ENCODE results near the gene C11orf65.

The C11orf65 gene

DNA sequence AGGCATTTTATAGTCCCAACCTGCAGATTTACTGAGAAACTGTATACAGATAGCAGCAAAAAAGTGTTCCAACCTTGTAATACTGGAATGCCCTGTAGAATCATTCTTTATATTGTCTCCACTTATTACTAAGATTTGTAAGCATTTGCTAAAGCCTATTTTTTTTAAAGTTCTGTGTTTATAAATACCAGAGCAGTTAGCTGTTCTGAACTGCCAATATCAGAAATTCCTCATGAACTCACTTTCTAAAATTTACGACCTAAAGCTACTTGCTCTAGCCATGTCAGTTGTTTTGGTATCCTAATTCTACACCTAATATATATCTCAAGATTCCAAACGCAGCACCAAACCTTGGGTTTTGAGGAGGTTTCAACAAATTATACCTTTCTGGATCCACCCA is 103.2 kb downstream of the C11orf65 start:
- DNase-seq = no peak

DNA sequence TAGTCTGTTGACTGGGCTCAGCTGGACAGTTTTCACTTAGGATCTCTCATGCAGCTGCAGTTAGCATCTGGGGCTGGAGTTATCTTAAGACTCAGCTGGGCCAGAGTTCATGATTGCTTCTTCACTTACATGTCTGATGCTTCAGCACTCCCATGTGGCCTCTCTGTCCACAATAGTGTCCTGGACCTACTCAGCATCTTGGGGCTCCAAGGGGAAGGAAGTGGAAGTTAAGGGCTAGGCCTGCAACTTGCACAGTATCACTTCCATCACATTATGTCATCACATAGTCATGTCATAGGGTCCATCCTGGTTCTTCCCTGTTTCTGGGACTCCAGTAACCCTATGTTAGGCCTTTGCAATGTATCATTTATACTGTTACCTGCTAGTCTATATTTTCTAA is 115.9 kb downstream of the C11orf65 start:
- DNase-seq = no peak

DNA sequence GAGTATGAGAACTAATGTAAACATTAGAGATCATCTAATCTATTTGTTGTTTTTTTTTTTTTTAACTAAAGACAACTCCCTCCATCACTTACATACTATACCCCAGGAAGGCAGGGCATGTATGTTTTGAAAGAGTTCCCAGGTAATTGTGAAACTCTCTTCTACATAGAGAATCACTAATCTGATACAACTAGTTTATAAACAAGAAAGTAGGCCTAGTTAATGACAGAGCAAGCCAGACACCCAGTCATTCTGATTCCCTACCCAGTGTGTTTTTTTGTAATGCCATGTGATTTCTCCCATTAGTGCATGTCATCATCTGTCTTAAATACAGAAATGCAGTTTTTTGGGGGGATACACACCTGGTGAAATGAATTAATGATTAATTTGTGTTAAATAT is 120.9 kb downstream of the C11orf65 start:
- no peak for DNase-seq

DNA sequence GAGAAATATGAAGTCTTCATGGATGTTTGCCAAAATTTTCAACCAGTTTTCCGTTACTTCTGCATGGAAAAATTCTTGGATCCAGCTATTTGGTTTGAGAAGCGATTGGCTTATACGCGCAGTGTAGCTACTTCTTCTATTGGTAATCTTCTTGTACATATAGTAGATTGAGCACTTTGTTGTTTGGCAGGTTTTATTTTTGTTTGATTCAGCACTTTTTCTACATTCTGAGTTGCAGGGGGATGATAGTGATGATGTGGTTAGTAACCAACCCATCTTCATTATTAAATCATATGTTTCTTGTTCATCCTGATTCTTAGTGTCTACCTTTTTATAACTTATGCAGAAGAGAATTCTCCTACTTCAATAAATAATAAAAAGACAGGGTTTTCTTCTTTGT is 121.6 kb downstream of the C11orf65 start:
- no peak for DNase-seq

DNA sequence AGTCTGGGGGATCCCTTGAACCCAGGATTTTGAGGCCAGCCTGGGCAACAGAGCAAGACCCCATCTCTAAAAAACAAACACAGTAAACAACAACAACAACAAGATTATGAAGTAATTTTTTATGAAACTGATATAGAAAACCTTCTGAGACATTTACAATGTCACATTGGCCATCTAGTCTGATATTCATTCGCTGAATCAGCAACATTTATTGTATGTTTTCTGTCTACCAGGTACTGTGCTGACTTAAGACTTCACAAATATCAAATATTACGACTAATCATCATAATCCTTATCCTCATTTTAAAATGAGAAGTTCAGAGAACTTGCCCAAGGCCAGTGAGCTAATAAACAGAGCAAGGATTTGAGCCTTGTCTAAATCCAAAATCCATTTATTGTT is 123.6 kb downstream of the C11orf65 start:
- no peak for DNase-seq

DNA sequence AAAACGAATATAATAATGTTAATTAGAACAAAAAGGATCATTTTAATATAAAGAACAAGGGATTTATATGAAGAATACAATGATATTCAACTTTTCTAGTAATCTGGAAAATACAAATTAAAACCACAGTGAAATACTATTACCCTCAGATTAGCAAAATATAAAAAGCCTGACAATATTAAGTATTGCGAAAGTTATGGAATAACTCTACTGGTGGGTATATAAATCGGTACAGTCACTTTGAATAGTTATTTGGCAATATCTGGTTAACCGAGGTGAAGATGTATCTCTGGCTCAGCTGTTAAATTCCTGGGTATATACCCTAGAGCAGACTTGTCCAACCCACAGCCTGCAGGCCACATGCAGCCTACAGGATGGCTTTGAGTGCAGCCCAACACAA is 125.7 kb downstream of the C11orf65 start:
- no peak for DNase-seq

DNA sequence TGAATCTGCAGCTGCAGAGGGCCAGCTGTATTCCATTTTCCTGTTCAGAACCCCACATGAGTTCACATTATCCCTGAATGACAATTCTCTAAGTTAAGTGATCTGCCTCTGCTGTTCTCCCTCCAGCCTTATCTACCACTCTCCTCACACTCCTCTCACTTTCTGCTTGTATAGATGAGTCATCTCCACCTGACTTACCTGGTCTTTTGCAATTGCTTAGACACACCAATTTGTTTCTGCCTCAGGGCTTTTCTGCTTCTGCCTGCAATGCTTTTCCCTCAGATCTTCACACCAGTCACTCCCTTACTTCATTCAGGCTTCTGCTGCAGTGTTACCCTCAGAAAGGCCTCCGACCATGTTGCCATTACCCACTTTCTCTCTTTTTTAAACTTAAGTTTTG is 126.4 kb downstream of the C11orf65 start:
- DNase-seq = no peak

DNA sequence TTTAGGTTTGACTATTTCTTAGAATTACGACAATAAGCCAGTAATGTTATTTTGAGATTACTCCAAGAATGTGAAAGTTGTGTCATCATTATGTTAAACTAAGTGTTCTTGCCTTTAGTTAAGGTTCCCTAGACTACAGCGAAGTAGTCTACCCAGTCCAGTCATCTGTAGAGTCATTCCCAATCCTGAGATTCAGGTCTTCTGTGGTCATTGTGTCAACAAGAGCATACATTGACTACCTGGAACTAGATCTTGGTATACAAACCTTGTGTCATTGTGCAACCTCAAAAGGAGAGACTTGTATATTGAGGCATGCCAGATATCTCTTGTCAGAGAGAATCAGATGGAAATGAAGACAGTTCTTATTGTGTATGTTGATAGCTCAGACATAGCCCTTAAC is 128.6 kb downstream of the C11orf65 start:
- no peak for DNase-seq

DNA sequence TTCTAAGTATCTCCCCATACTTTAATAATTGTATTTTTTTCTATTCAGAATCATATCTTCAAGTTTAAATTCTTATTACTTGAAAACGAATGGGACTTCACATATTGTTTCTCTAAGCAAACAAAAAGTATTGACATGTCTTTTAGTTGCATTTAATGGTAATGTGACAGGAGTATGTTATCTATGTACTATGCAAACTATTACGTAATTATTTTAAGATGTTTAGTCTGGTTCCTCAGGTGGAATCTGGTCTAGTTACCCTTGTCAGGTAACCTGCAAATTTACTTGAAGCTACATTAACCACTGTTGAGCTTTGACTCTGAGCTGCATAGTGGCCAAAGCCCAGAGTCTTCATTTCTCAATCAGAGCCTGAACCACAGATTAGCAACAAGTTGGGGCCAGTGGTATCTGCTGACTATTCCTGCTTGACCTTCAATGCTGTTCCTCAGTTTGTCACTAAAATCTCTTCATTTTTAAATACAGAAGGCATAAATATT is 133.9 kb downstream of the C11orf65 start:
- no peak for DNase-seq

Measured in hematopoietic multipotent progenitor cell treated with erythropoietin and hydrocortisone succinate and interleukin-3 and kit ligand, for 8 days (in vitro differentiated cells).